Muscle layer of duodenum (tissue), 2 donors: ENCODE measurements around the gene PPFIA2.

Experiments
- H3K27ac ChIP-seq: one replicate; pipeline ENCODE4 v1.7.0; 2013; ENCODE audit warnings: mild to moderate bottlenecking, low read length
- H3K27me3 ChIP-seq: one replicate; pipeline ENCODE4 v1.7.0; 2013; ENCODE audit warnings: low read depth, mild to moderate bottlenecking, control low read depth, low read length
- H3K36me3 ChIP-seq, 2 donors: one replicate each; pipeline ENCODE4 v1.7.0; 2013; ENCODE audit warnings: low read length in 2 of 2, control low read depth in 1 of 2, mild to moderate bottlenecking in 1 of 2; ENCODE audit not compliant: insufficient read depth in 2 of 2, control insufficient read depth in 1 of 2
- H3K4me1 ChIP-seq, 2 donors: one replicate each; pipeline ENCODE4 v1.7.0; 2013; ENCODE audit warnings: low read length in 2 of 2, mild to moderate bottlenecking in 2 of 2, control low read depth in 1 of 2, moderate library complexity in 1 of 2; ENCODE audit not compliant: insufficient read depth in 2 of 2, control insufficient read depth in 1 of 2
- H3K4me3 ChIP-seq, 2 donors: one replicate each; pipeline ENCODE4 v1.7.0; 2013; ENCODE audit warnings: low read length in 2 of 2, low read depth in 1 of 2, mild to moderate bottlenecking in 1 of 2
- H3K9me3 ChIP-seq, 2 donors: one replicate each; pipeline ENCODE4 v1.7.0; 2013; ENCODE audit warnings: low read length in 2 of 2, control low read depth in 1 of 2, mild to moderate bottlenecking in 1 of 2; ENCODE audit not compliant: control insufficient read depth in 1 of 2
- donor health status: healthy.

Gene PPFIA2

GRCh38 chr12:81492131-81492720, 266.9 kb downstream of the PPFIA2 start:
- Histone ChIP-seq H3K4me3 (no peak overlapping the region), H3K4me1 (no peaks in the 10 kb centered on the region), H3K27me3 (no peaks in the 10 kb centered on the region), H3K9me3 (no peaks in the 10 kb centered on the region), H3K27ac (no peak overlapping the region), H3K36me3 (no peaks in the 10 kb centered on the region)

DNA sequence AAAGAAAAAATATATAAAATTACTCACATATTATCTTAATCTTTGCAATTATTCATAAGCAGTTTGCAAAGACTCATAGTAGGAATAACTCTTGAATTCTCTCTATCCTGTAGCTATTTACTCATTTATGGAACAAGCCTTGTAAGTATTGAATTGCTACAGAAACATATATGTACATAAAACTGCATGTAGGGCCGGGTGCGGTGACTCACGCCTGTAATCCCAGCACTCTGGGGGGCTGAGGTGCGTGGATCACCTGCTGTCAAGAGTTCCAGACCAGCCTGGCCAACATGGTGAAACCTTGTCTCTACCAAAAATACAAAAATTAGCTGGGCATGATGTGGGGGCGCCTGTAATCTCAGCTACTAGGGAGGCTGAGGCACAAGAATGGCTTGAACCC, 286.2 kb downstream of the PPFIA2 start:
- no peak overlapping the region for H3K27ac ChIP-seq
- H3K4me3 ChIP-seq, result no peak overlapping the region
- no peaks in the 10 kb centered on the region for H3K4me1 ChIP-seq
- no peaks in the 10 kb centered on the region for H3K9me3 ChIP-seq
- no peaks in the 10 kb centered on the region for H3K27me3 ChIP-seq
- H3K36me3 ChIP-seq, result no peaks in the 10 kb centered on the region

DNA sequence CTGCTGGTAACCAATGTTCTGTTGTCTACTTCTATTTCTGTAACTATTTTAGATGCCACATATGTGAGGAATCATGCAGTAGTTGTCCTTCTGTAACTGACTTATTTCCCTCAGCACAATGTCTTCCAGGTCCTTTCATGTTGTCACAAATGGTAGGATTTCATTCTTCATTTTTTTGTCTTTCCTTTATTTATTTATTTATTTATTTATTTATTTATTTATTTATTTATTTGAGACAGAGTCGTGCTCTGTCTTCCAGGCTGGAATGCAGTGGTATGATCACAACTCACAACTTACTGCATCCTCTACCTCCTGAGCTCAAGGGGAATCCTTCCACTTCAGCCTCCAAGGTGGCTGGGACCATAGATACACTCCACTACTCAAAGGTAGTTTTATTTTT, 288.2 kb downstream of the PPFIA2 start:
- Histone ChIP-seq H3K36me3 (no peaks in the 10 kb centered on the region), H3K27me3 (no peaks in the 10 kb centered on the region), H3K9me3 (no peaks in the 10 kb centered on the region), H3K4me3 (no peak overlapping the region), H3K4me1 (no peaks in the 10 kb centered on the region), H3K27ac (no peak overlapping the region)

DNA sequence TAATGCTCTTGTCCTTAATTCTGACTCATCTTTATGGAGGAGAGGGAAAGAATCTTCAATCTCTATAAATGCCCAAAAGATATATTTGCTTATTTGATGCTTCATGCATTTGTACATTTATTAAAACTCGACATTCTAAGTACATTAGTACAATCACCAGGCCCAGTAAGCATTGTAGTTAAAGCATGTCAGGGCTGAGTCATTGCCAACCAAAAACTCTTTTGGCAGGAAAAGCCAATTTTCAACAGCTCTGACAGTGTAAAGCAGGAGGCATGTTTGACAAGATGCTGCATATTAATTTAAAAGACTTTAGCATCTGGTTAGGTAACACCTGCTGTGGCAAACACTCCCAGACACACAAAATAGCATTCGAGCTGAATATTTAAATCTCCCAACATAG, 290.9 kb downstream of the PPFIA2 start:
- Histone ChIP-seq H3K27me3 (no peaks in the 10 kb centered on the region), H3K27ac (no peak overlapping the region), H3K36me3 (no peaks in the 10 kb centered on the region), H3K9me3 (no peaks in the 10 kb centered on the region), H3K4me1 (no peaks in the 10 kb centered on the region), H3K4me3 (no peak overlapping the region)

- Histone ChIP-seq H3K27me3 (no peaks in the 10 kb centered on the region), H3K9me3 (no peaks in the 10 kb centered on the region), H3K4me3 (no peak overlapping the region), H3K27ac (no peak overlapping the region), H3K36me3 (no peaks in the 10 kb centered on the region), H3K4me1 (no peaks in the 10 kb centered on the region)
Measured at GRCh38 chr12:81465876-81466275, 293.3 kb downstream of the PPFIA2 start.

DNA sequence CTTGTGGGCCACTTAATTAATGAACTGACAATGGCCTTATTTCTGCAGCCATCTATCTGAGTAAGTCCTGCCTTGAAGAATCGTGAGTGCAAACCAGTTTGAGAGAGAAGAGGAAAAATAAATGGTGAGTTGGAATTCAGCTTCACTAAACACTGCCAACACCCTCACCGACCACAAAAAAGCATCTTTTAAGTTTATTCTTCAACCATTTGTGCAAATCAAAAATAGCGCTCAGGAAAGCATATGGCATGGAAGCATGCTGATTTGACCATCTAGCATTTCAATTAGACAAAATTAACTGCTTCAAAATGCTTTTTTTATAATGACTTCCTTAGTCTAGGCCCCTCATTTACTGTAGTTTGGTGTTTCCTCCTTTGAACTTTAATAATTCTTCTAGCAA, 294.0 kb downstream of the PPFIA2 start:
- H3K27me3 ChIP-seq, result no peaks in the 10 kb centered on the region
- no peak overlapping the region for H3K27ac ChIP-seq
- no peaks in the 10 kb centered on the region for H3K36me3 ChIP-seq
- no peak overlapping the region for H3K4me3 ChIP-seq
- no peaks in the 10 kb centered on the region for H3K9me3 ChIP-seq
- H3K4me1 ChIP-seq, result no peaks in the 10 kb centered on the region

DNA sequence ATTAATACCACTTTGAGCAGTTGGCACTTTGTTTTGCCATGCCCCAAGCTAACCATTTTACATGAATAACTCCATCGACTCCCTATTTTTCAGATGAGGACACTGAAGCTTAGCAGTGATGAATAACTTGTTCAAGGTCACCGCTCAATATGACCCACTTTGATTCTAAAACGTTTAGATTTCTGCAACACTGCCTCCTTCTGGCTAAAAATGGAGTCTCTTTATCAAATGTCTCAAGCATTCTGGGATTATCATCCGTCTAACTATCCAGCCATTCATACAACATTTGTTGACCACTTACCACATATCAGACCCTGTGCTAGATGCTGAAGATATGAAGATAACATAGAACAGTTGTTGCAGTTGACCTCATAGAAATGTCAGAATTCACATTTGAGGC, 298.0 kb downstream of the PPFIA2 start:
- H3K4me3 ChIP-seq, result no peak overlapping the region
- H3K27me3 ChIP-seq, result no peaks in the 10 kb centered on the region
- H3K4me1 ChIP-seq, result no peaks in the 10 kb centered on the region
- no peaks in the 10 kb centered on the region for H3K9me3 ChIP-seq
- no peaks in the 10 kb centered on the region for H3K36me3 ChIP-seq
- no peak overlapping the region for H3K27ac ChIP-seq

DNA sequence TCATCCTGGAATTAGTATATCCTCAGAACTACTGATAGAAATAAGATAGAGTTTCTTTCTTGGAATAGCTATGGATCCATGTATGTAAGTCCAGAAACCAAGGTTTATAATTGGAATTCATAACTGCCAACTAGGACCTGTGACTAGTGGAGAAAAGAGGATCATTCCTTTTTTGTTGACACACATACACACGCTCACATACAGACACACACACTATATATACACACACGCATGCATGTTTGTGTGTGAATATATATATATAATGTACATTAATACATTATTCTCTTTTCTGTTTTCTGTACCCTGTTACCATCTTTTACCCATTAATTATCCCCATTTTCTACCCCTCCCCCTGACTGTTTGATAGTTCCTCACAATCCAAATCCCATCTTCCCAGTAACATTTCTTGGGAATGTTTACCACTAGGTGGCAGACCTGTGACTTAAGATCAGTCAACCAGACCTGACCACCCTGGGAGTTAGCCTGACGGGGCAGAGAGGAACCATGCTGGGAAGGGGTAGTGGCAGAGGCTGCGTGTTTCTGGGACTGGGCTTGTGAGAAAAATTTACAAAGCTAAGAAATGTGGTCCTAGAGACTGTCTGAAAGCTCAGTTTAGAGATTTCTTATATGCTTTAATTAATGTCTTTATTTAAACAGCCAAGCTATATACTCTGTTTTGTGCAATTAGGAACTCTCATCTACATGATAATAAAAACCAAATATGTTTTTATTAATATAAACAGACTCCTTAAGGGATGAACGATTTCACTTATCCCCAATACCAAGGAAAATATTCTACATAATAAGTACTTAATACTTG, 308.0 kb downstream of the PPFIA2 start:
- Histone ChIP-seq H3K4me3 (no peak overlapping the region), H3K27me3 (no peaks in the 10 kb centered on the region), H3K9me3 (no peaks in the 10 kb centered on the region)

DNA sequence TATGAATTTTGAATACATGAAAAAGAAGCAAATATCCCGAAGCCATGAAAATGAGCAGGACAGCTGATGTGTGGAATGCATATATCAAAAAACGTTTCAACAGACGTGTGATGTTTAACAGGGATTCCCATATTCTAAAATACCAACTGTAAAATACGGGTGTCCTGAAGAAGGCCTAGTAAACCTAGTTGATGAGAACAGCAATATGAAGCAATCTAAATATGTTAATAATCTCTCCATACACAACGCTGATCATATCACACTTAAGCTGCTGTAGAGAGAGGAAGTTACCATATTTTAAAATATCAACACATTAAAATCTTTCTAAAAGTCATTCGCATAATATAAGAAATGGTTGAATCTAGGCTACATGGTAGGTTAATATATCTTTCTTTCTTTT, 317.5 kb downstream of the PPFIA2 start:
- Histone ChIP-seq H3K4me1 (no peaks in the 10 kb centered on the region), H3K9me3 (no peaks in the 10 kb centered on the region), H3K4me3 (no peak overlapping the region), H3K27me3 (no peaks in the 10 kb centered on the region), H3K36me3 (no peaks in the 10 kb centered on the region), H3K27ac (no peak overlapping the region)

More for the DNA sequence above, 308.0 kb downstream of the PPFIA2 start:
- Histone ChIP-seq H3K4me1 (no peaks in the 10 kb centered on the region), H3K36me3 (no peaks in the 10 kb centered on the region), H3K27ac (no peak overlapping the region)

- no peaks in the 10 kb centered on the region for H3K27me3 ChIP-seq
- H3K36me3 ChIP-seq, result no peaks in the 10 kb centered on the region
- H3K4me1 ChIP-seq, result no peaks in the 10 kb centered on the region
- no peak overlapping the region for H3K4me3 ChIP-seq
- H3K27ac ChIP-seq, result no peak overlapping the region
- no peaks in the 10 kb centered on the region for H3K9me3 ChIP-seq
Measured at GRCh38 chr12:81440001-81440400, 319.1 kb downstream of the PPFIA2 start.

DNA sequence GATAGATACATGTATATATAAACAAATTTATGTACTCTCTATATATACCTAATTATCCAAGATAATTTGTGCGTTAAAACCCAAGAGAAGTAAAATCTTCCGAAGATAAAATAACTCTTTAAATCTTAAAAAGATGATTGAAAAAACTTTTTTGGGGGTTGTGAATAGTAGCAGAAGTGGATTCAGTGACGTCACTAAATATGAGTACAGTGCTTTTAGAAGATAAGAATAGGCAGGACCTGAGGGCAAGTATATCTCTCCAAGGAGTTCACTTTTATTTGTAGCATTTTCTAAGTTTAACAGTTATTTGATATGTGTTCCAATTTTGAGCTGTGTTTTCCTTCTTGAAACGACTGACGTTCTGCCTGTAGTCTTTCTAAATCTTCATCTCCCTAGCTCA, 319.8 kb downstream of the PPFIA2 start:
- Histone ChIP-seq H3K4me3 (no peak overlapping the region), H3K4me1 (no peaks in the 10 kb centered on the region), H3K27ac (no peak overlapping the region), H3K9me3 (no peaks in the 10 kb centered on the region), H3K36me3 (no peaks in the 10 kb centered on the region), H3K27me3 (no peaks in the 10 kb centered on the region)

GRCh38 chr12:81417056-81417455, 342.1 kb downstream of the PPFIA2 start:
- no peaks in the 10 kb centered on the region for H3K4me1 ChIP-seq
- no peaks in the 10 kb centered on the region for H3K27me3 ChIP-seq
- no peak overlapping the region for H3K27ac ChIP-seq
- no peaks in the 10 kb centered on the region for H3K36me3 ChIP-seq
- H3K9me3 ChIP-seq, result peaks cover 11 to 14% of the 10 kb centered on the region in 2 donors
- no peak overlapping the region for H3K4me3 ChIP-seq
